Small intestine (tissue), 7 donors: ENCODE measurements around the gene RTN4RL1. TPM values are rescaled to one million over a fixed set of nuclear protein-coding genes. Genes with fewer than 3 reads are reported as not detected.

ENCODE experiments used
- DNase-seq, 2 donors: peaks; one replicate each; pipeline versions ENCODE4 v3.0.0 to v3.0.0-alpha.2; 2013
- FAIRE-seq: peaks from 2 replicates; lab custom pipeline; 2012; peaks lifted over from hg19 to GRCh38; lab: Jason Lieb, UNC
- H3K27ac ChIP-seq, 3 donors: one replicate each; pipeline ENCODE4 v1.5.1; 2013; ENCODE audit warnings: low read length in 2 of 3, mild to moderate bottlenecking in 2 of 3, control low read depth in 1 of 3, inconsistent platforms in 1 of 3, low read depth in 1 of 3, moderate library complexity in 1 of 3
- H3K27me3 ChIP-seq, 3 donors: one replicate each; pipeline ENCODE4 v1.6.1; 2013; ENCODE audit warnings: low read length in 3 of 3, inconsistent platforms in 1 of 3; ENCODE audit not compliant: control insufficient read depth in 3 of 3, insufficient read depth in 3 of 3
- H3K36me3 ChIP-seq, 3 donors: one replicate each; pipeline ENCODE4 v1.6.1; 2013; ENCODE audit warnings: low read length in 3 of 3, inconsistent platforms in 1 of 3, low read depth in 1 of 3, mild to moderate bottlenecking in 1 of 3, moderate library complexity in 1 of 3; ENCODE audit not compliant: control insufficient read depth in 3 of 3, insufficient read depth in 2 of 3
- H3K4me1 ChIP-seq, 3 donors: one replicate each; pipeline ENCODE4 v1.6.1; 2013; ENCODE audit warnings: low read length in 2 of 3, inconsistent platforms in 1 of 3, low read depth in 1 of 3, mild to moderate bottlenecking in 1 of 3, moderate library complexity in 1 of 3; ENCODE audit not compliant: control insufficient read depth in 3 of 3, insufficient read depth in 2 of 3
- H3K4me3 ChIP-seq, 3 donors: one replicate each; pipeline ENCODE4 v1.5.1; 2013; ENCODE audit warnings: low read length in 3 of 3, control low read depth in 1 of 3, inconsistent platforms in 1 of 3, low read depth in 1 of 3, mild to moderate bottlenecking in 1 of 3, moderate library complexity in 1 of 3
- H3K9me3 ChIP-seq, 2 donors: one replicate each; pipeline ENCODE4 v1.6.1; 2013; ENCODE audit warnings: low read depth in 1 of 2, low read length in 1 of 2; ENCODE audit not compliant: control insufficient read depth in 2 of 2, insufficient read depth in 1 of 2
- WGBS, 3 donors: extraction: QIAGEN DNeasy Blood & Tissue Kit; methylation state at CpG; one replicate each; pipeline ENCODE4 v1.1.7; 2013; 5-methylcytosine and 5-hydroxymethylcytosine counted together
- polyA plus RNA-seq, 4 donors: library from polyadenylated mRNA; stranded (reverse) in 3 of 4; unstranded in 1 of 4; fragments of 200-250 nt in 3 of 4; fragments of 120-200 nt in 1 of 4; gene quantifications; one replicate each; pipeline versions ENCODE4 v1.2.1 to v1.2.3, GENCODE V29; 2013
- donor health status: healthy with polysubstance abuse.
- donor health status: control.
- donor health status: control.
- donor health status: Bipolar disorder and iron deficiency.
- donor health status: healthy.

Gene RTN4RL1
- polyA plus RNA-seq, 4 donors: 0.25 to 1.0 TPM; not detected in 2

DNA sequence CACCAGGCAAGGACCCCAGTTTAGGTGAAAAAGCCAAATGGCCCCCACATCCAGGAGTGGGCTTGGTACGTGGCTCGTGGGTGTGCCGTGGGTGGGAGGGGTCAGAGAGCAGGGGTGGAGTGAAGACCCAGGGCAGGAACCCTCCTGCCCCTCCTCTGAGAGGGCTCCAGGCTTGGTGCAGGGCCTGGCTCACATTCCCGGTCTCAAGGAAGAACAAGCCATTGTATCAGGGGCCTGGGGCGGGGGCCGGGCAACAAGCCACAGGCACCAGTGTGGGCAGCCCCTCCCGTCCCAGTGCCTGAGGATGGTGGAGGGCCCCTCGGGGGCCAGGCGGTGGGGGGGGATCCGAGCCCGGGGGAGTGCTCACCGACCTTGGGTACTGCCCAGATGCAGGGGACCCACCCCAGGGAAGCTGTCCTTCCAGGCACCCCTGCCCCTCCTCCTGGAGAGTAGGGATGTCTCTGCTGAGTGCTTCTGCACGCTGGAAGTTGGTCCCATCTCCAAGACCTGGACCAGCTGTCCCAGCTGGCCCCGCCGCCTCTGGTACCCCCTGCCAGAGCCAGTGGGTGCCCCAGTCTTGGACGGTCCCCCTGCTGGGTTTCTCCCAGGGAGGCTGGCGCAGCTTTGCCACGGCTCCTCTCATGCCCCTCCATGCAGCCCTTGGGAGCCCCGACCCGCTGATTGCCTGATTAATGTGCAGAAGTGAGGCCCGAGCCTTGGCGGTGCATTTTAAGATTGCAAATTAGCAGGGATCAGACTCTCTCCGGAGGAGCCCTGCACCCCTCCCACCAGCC lies 83.7 kb downstream of the RTN4RL1 start:
- FAIRE-seq: no peak
- WGBS, 3 donors: 57 to 80% (median 65%) methylated on average over 13 to 23 of the region's 23 CpGs
- H3K4me3 ChIP-seq: no peak overlapping the region
- H3K36me3 ChIP-seq: no peaks in the 10 kb centered on the region
- no peak overlapping the region for H3K27ac ChIP-seq
- no peaks in the 10 kb centered on the region for H3K27me3 ChIP-seq
- peaks cover 0 to 5% (median 0%) of the 10 kb centered on the region in 3 donors for H3K4me1 ChIP-seq
- no peaks in the 10 kb centered on the region for H3K9me3 ChIP-seq
- DNase-seq: no peak

DNA sequence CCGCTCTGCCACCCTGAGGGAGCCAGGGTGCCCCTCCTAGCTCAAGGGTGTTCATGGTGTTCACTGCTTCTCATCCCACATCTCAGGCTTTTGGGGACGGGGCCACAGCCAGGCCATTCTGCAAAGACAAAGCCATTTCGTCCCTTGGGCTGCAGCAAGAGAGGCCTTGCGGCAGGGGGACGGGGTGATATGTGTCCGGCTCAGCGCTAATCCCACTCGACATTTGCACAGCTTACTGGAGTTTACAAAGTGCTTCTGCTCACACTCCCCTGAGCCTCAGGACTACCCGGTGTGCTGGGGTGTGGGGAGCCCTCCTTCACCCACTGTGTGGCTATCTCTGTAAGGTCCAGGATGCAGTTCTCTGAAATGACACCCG lies 84.3 kb downstream of the RTN4RL1 start:
- Histone ChIP-seq H3K36me3 (no peaks in the 10 kb centered on the region), H3K4me3 (no peak overlapping the region), H3K4me1 (peaks cover 0 to 5% (median 0%) of the 10 kb centered on the region in 3 donors), H3K9me3 (no peaks in the 10 kb centered on the region), H3K27me3 (no peaks in the 10 kb centered on the region), H3K27ac (no peak overlapping the region)
- DNase-seq (no peak), FAIRE-seq (no peak)
- 74 to 78% (median 76%) methylated on average over 10 of the region's 10 CpGs for WGBS, 3 donors

DNA sequence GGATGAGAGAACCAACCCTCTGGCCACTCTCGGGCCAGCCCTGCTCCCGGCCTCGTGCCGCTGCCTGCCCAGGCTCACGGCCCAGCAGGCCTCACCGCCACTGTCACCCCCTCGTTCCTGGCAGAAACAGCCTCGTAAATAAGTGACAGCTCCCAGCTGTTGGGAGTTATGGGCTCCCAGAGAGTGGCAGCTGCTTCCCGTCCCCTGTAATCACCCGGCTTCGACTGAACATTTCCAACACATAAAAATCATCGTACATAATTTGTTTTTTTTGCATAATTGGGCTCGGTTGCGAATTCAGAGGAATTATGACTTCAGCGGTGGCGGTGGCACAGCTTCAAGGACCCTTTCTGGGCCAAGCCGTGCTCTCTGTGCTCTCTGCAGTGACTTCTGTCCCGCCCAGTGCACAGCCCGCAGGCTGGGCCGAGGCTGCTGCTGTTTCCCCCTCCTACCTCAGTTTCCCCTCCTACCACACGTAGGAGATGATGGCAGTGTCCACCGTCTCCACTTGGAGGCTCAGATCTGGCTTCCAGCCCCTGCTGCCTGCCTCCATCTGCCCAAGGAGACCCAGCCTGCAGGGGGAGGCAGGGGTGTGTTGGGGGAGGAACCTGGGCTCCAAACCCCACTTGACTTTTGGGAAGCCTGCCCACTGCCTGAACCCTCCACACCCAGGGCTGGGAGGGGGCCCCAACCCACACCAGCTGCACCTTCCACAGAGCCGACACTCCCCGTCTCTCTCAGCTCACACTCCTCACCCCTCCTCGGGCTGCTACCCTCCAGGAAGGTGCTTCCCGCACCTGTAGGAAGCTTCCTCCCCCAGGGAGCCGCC lies 84.9 kb downstream of the RTN4RL1 start:
- 69 to 72% (median 69%) methylated on average over 27 of the region's 27 CpGs for WGBS, 3 donors

DNA sequence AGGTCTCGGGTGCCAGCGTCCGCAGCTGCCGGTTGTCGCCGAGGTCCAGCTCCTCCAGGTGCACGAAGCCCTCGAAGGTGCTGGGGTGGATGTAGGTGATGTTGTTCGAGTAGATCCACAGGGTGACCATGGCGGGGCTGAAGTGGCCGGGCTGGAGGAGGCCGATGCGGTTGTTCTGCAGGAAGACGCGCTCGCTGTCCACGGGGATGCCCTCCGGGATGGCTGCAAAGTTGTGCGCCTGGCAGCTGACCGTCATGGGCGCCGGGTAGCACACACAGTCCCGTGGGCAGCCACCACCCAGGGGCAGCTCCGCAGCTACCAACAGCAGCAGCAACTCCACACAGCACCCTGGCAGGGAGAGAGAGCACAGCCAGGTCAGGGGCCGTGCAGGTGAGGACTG lies 87.7 kb downstream of the RTN4RL1 start:
- WGBS, 3 donors: 94 to 96% (median 94%) methylated on average over 17 to 25 of the region's 25 CpGs
- no peaks in the 10 kb centered on the region for H3K9me3 ChIP-seq
- no peak for FAIRE-seq

More for the DNA sequence above, 84.9 kb downstream of the RTN4RL1 start:
- Histone ChIP-seq H3K4me1 (peaks cover 0 to 5% (median 0%) of the 10 kb centered on the region in 3 donors), H3K9me3 (no peaks in the 10 kb centered on the region), H3K4me3 (no peak overlapping the region), H3K27ac (no peak overlapping the region), H3K27me3 (no peaks in the 10 kb centered on the region), H3K36me3 (no peaks in the 10 kb centered on the region)
- no peak for DNase-seq
- no peak for FAIRE-seq

DNA sequence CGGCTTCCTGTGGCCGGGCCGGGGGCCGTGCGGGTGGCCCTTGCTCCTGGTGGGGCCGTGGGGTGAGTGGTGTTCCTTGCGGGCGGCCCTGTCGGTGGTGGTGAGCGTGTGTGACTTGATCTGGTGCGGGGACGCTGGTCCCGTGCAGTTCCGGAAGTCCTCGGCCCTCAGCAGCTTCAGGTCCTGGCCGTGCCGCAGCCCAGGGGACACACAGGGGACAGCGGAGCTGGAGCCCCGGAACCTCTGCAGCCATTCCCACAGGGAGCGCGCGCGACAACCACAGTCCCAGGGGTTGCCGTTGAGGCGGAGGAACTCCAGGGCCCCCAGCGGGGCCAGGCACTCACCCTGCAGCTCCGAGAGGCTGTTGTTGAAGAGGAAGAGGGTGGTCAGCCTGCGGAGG lies 88.4 kb downstream of the RTN4RL1 start:
- no peak overlapping the region for H3K4me3 ChIP-seq
- peaks cover 0 to 9% (median 0%) of the 10 kb centered on the region in 3 donors for H3K27me3 ChIP-seq
- H3K4me1 ChIP-seq: peaks cover 0 to 12% (median 0%) of the 10 kb centered on the region in 3 donors
- DNase-seq (no peak), FAIRE-seq (no peak)
- 85 to 95% (median 89%) methylated on average over 25 to 28 of the region's 28 CpGs for WGBS, 3 donors
- H3K27ac ChIP-seq: no peak overlapping the region
- H3K36me3 ChIP-seq: no peaks in the 10 kb centered on the region
- H3K9me3 ChIP-seq: no peaks in the 10 kb centered on the region

More for the DNA sequence above, 87.7 kb downstream of the RTN4RL1 start:
- H3K27me3 ChIP-seq: peaks cover 0 to 4% (median 0%) of the 10 kb centered on the region in 3 donors
- no peak for DNase-seq
- H3K36me3 ChIP-seq: no peaks in the 10 kb centered on the region
- no peak overlapping the region for H3K27ac ChIP-seq
- peaks cover 0 to 5% (median 0%) of the 10 kb centered on the region in 3 donors for H3K4me1 ChIP-seq
- no peak overlapping the region for H3K4me3 ChIP-seq

DNA sequence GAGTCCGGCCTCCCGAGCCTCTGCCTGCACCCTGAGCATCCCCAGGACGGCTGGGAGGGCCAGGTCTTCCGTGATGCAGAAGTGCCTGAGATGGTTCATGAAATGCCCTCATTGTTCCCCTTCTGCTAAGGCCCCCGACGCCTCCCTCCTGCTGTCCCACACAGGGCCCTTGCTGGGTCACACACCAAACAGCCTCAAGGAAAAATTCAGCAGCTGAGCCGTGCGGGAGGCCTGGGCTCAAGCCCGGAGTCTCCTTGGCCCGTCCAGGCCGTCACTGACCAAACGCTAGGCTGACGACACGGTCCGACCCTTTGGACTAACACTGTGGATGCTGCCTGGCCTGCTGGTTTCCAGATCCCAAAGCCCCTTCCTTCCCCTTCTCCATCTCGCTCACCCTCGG lies 90.2 kb downstream of the RTN4RL1 start:
- FAIRE-seq: no peak
- H3K4me3 ChIP-seq: no peak overlapping the region
- H3K4me1 ChIP-seq: peaks cover 0 to 8% (median 0%) of the 10 kb centered on the region in 3 donors
- no peaks in the 10 kb centered on the region for H3K36me3 ChIP-seq
- no peak overlapping the region for H3K27ac ChIP-seq
- no peaks in the 10 kb centered on the region for H3K9me3 ChIP-seq
- H3K27me3 ChIP-seq: peaks cover 0 to 12% (median 0%) of the 10 kb centered on the region in 3 donors
- WGBS, 3 donors: 83 to 86% (median 83%) methylated on average over 17 of the region's 17 CpGs
- DNase-seq: no peak

DNA sequence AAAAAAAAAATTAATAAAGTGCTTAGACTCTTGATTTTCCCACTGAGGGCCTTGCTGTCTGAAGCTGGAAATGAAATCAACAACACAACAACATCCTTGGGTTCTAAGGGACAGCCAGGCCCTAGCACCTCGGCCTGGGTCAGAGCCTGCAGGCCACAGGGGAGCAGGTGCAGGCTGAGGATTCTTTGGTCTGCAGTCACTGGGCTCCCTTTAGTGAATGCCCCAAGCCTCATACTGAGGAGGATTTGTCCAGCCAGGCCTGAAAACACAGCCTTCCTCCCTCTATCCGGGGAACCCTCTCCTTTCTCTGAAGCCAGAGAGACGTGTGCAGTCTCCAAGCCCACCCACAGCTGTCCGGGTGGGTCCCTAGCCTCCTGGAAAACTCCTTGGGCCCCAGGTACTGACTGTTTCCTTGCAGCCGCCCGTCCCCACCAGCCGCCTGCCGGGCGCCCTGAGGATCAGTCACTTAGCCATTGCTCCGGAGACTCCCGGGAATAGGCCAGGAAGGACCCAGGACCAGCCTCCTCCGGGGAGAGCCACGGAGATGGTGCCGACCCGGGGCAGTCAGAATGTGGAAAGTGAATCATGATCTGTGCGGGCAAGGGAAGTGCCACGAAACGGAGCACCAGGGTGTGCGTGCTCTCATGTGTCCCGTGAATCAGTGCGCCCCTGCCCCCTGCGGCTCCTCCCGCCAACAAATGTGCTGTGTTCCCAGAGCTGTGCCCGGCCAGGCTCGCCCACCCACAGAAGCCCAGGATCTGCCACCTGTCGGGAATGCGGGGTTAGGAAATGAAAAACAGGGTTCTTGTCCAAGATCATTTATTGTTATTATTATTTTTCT lies 91.0 kb downstream of the RTN4RL1 start:
- Histone ChIP-seq H3K36me3 (no peaks in the 10 kb centered on the region), H3K9me3 (no peaks in the 10 kb centered on the region), H3K4me1 (peaks cover 0 to 8% (median 0%) of the 10 kb centered on the region in 3 donors), H3K4me3 (no peak overlapping the region), H3K27ac (no peak overlapping the region), H3K27me3 (peaks cover 0 to 12% (median 0%) of the 10 kb centered on the region in 3 donors)
- WGBS, 3 donors: 87 to 91% (median 87%) methylated on average over 27 of the region's 27 CpGs
- DNase-seq (no peak), FAIRE-seq (no peak)
